ENCODE results near the gene MED9. TPM values are rescaled to one million over a fixed set of nuclear protein-coding genes. Genes with fewer than 3 reads are reported as not detected.
"Not testable (repeated sequence)": the region's sequence is repeated elsewhere in the genome, so short reads cannot be mapped to it uniquely, and the experiment has no call there.

The MED9 gene
- total RNA-seq, 4 donors from 2014 or later = 3.2 to 17.4 (median 13.4) TPM

DNA sequence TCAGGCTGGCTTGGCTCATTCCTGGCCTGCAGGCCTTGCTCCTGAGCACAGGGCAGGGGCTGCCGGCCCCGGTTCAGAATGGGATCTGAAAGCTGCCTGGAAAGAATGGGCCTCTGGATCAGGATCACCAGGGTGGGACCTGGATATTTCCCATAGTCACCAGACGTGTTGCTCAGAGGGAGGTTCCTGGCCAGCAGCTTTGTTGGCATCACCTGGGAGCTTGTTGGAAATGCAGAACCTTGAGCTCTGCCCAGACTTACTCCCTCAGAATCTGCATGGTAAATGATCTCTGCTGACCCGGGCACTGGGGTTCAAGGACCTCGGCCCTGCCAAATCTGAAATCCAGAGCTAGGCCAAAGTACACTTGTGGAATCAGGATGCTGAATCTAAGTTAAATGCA is 29.5 kb upstream of the MED9 start:
- Histone ChIP-seq H3K27me3 (no peaks in the 10 kb centered on the region), H3K27ac (no peak overlapping the region), H3K36me3 (no peaks in the 10 kb centered on the region), H3K4me3 (no peak overlapping the region), H3K9me3 (no peaks in the 10 kb centered on the region), H3K4me1 (no peaks in the 10 kb centered on the region)
- intact Hi-C loops (cut with DNase I; ENCODE audit: low total_unique reads) = no loop called here
- TF ChIP-seq POLR2A (IDR thresholded peaks at IDR 0.05) = no peak
- TF ChIP-seq, protein P1, sequence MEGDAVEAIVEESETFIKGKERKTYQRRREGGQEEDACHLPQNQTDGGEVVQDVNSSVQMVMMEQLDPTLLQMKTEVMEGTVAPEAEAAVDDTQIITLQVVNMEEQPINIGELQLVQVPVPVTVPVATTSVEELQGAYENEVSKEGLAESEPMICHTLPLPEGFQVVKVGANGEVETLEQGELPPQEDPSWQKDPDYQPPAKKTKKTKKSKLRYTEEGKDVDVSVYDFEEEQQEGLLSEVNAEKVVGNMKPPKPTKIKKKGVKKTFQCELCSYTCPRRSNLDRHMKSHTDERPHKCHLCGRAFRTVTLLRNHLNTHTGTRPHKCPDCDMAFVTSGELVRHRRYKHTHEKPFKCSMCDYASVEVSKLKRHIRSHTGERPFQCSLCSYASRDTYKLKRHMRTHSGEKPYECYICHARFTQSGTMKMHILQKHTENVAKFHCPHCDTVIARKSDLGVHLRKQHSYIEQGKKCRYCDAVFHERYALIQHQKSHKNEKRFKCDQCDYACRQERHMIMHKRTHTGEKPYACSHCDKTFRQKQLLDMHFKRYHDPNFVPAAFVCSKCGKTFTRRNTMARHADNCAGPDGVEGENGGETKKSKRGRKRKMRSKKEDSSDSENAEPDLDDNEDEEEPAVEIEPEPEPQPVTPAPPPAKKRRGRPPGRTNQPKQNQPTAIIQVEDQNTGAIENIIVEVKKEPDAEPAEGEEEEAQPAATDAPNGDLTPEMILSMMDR (IDR thresholded peaks at IDR 0.05) = no peak
- DNase-seq = no peak

DNA sequence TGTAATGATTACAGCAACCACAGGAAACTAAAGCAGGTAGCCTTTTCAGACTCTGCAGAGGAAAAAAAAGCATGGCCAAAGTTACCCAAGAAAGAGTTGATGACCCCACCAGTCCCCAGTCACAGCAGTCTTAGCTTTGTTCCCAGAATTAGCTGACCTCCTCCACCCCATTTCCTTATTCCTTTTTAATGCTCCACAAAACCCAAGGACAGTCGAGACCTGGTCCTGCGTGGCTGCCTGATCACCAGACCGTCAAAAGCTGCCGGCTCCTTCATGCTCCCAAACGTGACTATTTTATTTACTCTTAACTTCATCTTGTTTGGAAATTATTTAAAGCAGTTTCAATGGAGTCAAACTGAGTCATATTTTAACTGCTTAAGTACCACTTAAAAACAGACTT is 28.7 kb upstream of the MED9 start:
- no peaks in the 10 kb centered on the region for H3K27me3 ChIP-seq
- intact Hi-C loops (cut with DNase I; ENCODE audit: low total_unique reads) = no loop called here
- no peaks in the 10 kb centered on the region for H3K4me1 ChIP-seq
- H3K36me3 ChIP-seq = no peaks in the 10 kb centered on the region
- no peak overlapping the region for H3K4me3 ChIP-seq
- H3K9me3 ChIP-seq = no peaks in the 10 kb centered on the region
- no peak overlapping the region for H3K27ac ChIP-seq
- DNase-seq = no peak
- TF ChIP-seq, protein P1 (IDR thresholded peaks at IDR 0.05) = no peak
- no peak for TF ChIP-seq POLR2A (IDR thresholded peaks at IDR 0.05)

DNA sequence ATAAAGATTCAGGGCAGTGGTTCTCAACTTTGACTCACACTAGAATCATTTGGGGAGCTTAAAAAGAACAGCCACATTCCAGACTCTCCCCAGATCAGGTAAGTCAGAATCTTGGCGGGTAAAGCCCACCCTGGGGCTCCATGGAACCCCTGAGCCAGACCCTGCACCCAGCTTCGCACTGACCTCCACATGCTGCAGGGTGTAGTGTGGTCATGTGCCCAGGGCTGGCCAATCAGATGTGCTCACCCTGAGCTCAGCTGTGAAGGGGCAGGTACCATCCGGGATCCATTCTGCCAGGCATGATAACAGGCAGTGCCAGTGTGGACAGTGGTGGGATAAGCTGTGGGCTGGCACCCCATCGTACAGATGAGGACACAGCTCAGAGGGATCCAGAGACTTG is 28.1 kb upstream of the MED9 start:
- no peak overlapping the region for H3K4me3 ChIP-seq
- H3K4me1 ChIP-seq = no peaks in the 10 kb centered on the region
- no peak overlapping the region for H3K27ac ChIP-seq
- no peaks in the 10 kb centered on the region for H3K36me3 ChIP-seq
- no peaks in the 10 kb centered on the region for H3K9me3 ChIP-seq
- TF ChIP-seq, protein P1 (IDR thresholded peaks at IDR 0.05) = no peak
- no peak for TF ChIP-seq POLR2A (IDR thresholded peaks at IDR 0.05)
- intact Hi-C loops (cut with DNase I; ENCODE audit: low total_unique reads) = no loop called here
- DNase-seq = no peak
- no peaks in the 10 kb centered on the region for H3K27me3 ChIP-seq

DNA sequence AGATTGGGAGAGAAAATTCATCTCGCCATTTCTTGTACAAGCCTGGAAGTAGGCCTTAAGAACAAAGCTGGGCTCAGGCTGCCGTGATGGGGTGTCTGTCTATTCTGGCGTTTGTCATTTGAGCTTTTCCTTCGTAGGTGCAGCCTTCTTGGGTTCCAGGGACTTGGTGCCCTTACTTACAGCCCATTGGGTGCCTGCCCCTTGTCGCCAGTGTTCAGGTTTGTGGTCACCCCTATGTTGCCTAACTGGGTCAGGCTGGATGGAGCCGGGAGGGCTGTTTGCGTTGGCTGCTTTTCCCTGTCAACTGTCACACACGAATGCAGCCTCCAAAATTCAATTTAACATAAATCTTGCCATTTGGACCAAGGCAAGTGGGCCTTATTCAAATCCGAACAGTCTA is 23.7 kb upstream of the MED9 start:
- H3K9me3 ChIP-seq = no peaks in the 10 kb centered on the region
- intact Hi-C loops (cut with DNase I; ENCODE audit: low total_unique reads) = no loop called here
- H3K4me3 ChIP-seq = no peak overlapping the region
- H3K36me3 ChIP-seq = no peaks in the 10 kb centered on the region
- no peak for DNase-seq
- no peaks in the 10 kb centered on the region for H3K4me1 ChIP-seq
- TF ChIP-seq, protein P1 (IDR thresholded peaks at IDR 0.05) = no peak
- no peak for TF ChIP-seq POLR2A (IDR thresholded peaks at IDR 0.05)
- H3K27me3 ChIP-seq = no peaks in the 10 kb centered on the region
- H3K27ac ChIP-seq = no peak overlapping the region

DNA sequence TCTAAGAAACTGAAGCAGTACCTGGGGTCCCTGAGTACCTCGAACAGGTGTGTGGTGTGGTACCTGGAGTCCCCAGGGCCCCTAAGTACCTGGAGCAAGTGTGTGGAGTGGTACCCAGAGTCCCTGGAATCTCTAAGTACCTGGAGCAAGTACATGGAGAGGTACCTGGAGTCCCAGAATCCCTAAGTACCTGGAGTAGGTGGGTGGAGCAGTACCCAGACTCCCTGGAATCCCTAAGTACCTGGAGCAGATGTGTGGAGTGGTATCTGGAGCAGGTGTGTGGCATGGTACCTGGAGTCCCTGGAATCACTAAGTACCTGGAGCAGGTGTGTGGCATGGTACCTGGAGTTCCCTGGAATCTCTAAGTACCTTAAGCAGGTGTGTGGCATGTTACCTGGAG is 22.5 kb upstream of the MED9 start:
- Histone ChIP-seq H3K27ac (no peak overlapping the region), H3K4me1 (no peaks in the 10 kb centered on the region), H3K27me3 (no peaks in the 10 kb centered on the region), H3K4me3 (no peak overlapping the region), H3K36me3 (no peaks in the 10 kb centered on the region), H3K9me3 (no peaks in the 10 kb centered on the region)
- DNase-seq = no peak
- intact Hi-C loops (cut with DNase I; ENCODE audit: low total_unique reads) = no loop called here
- TF ChIP-seq POLR2A (IDR thresholded peaks at IDR 0.05) = no peak
- TF ChIP-seq, protein P1 (IDR thresholded peaks at IDR 0.05) = no peak

DNA sequence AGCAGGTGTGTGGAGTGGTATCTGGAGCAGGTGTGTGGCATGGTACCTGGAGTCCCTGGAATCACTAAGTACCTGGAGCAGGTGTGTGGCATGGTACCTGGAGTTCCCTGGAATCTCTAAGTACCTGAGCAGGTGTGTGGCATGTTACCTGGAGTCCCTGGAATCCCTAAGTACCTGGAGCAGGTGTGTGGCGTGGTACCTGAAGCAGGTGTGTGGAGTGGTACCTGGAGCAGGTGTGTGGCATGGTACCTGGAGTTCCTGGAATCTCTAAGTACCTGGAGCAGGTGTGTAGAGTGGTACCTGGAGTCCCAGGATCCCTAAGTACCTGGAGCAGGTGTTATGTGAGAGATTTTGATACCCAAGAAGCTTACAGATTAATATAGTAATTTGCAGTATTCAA is 22.1 kb upstream of the MED9 start:
- H3K9me3 ChIP-seq; DNase-seq; H3K4me3 ChIP-seq; H3K27ac ChIP-seq; H3K4me1 ChIP-seq; H3K27me3 ChIP-seq; H3K36me3 ChIP-seq; intact Hi-C loops (cut with DNase I; ENCODE audit: low total_unique reads): not testable (repeated sequence)
